Astrocyte (in vitro differentiated cells and primary cell): Measurements from ENCODE around the gene SUPT4H1. TPM values are rescaled to one million over a fixed set of nuclear protein-coding genes. Genes with fewer than 3 reads are reported as not detected.

Experiments
- DNase-seq: peaks from one replicate; pipeline ENCODE4 v3.0.0-alpha.2; 2010; ENCODE audit warnings: low read depth
- FAIRE-seq: peaks from 2 replicates; lab custom pipeline; 2011; peaks lifted over from hg19 to GRCh38; lab: Jason Lieb, UNC
- H2AFZ ChIP-seq: 2 replicates; pipeline ENCODE4 v1.6.0; 2012; ENCODE audit warnings: low read depth, low read length, inconsistent platforms
- H3K27ac ChIP-seq: 2 replicates; pipeline ENCODE4 v1.5.1; 2011; ENCODE audit warnings: low read depth, low read length, inconsistent platforms
- H3K27me3 ChIP-seq: 2 replicates; pipeline ENCODE4 v1.6.0; 2011; ENCODE audit warnings: low read length, inconsistent platforms; ENCODE audit not compliant: insufficient read depth
- H3K36me3 ChIP-seq: 2 replicates; pipeline ENCODE4 v1.5.1; 2011; ENCODE audit warnings: low read length, inconsistent platforms; ENCODE audit not compliant: insufficient read depth
- H3K4me1 ChIP-seq: 2 replicates; pipeline ENCODE4 v1.5.1; 2011; ENCODE audit warnings: low read length, inconsistent platforms; ENCODE audit not compliant: insufficient read depth
- H3K4me2 ChIP-seq: 2 replicates; pipeline ENCODE4 v1.6.0; 2012; ENCODE audit warnings: low read length, inconsistent platforms
- H3K4me3 ChIP-seq: 2 replicates; pipeline ENCODE4 v1.5.1; 2011; ENCODE audit warnings: low read depth, mild to moderate bottlenecking, low read length, inconsistent platforms; ENCODE audit not compliant: insufficient read depth
- H3K79me2 ChIP-seq: 2 replicates; pipeline ENCODE4 v1.6.0; 2012; ENCODE audit warnings: mild to moderate bottlenecking, low read length, inconsistent platforms; ENCODE audit not compliant: insufficient read depth
- H3K9ac ChIP-seq: 2 replicates; pipeline ENCODE4 v1.6.0; 2012; ENCODE audit warnings: mild to moderate bottlenecking, low read length, inconsistent platforms
- H3K9me3 ChIP-seq: 2 replicates; pipeline ENCODE4 v1.5.1; 2012; ENCODE audit warnings: low read depth, mild to moderate bottlenecking, low read length, inconsistent platforms; ENCODE audit not compliant: insufficient read depth
- H4K20me1 ChIP-seq: 2 replicates; pipeline ENCODE4 v1.6.0; 2012; ENCODE audit warnings: low read length, inconsistent platforms; ENCODE audit not compliant: insufficient read depth
- H3K27ac Mint-ChIP-seq: one replicate; pipeline ENCODE4 v1.8.0; 2021; ENCODE audit warnings: mild to moderate bottlenecking, mixed read lengths; ENCODE audit not compliant: unreplicated experiment
- H3K27me3 Mint-ChIP-seq: one replicate; pipeline ENCODE4 v1.8.0; 2021; ENCODE audit warnings: low read depth, mixed read lengths; ENCODE audit not compliant: unreplicated experiment
- H3K36me3 Mint-ChIP-seq: one replicate; pipeline ENCODE4 v1.8.0; 2021; ENCODE audit warnings: low read depth, mixed read lengths; ENCODE audit not compliant: unreplicated experiment
- H3K4me1 Mint-ChIP-seq: one replicate; pipeline ENCODE4 v1.8.0; 2021; ENCODE audit warnings: low read depth, mixed read lengths; ENCODE audit not compliant: unreplicated experiment
- H3K4me3 Mint-ChIP-seq: one replicate; pipeline ENCODE4 v1.8.0; 2021; ENCODE audit warnings: mild to moderate bottlenecking, moderate library complexity, mixed read lengths; ENCODE audit not compliant: unreplicated experiment
- H3K9me3 Mint-ChIP-seq: one replicate; pipeline ENCODE4 v1.8.0; 2021; ENCODE audit warnings: mild to moderate bottlenecking, mixed read lengths; ENCODE audit not compliant: unreplicated experiment
- CTCF ChIP-seq: IDR thresholded peaks from 2 replicates; pipeline ENCODE4 v1.5.1; 2011; ENCODE audit warnings: low read depth, mild to moderate bottlenecking, inconsistent platforms, low read length, moderate library complexity; ENCODE audit not compliant: insufficient read depth
- EZH2 ChIP-seq: IDR thresholded peaks from 2 replicates; pipeline ENCODE4 v1.6.1; 2012; ENCODE audit warnings: mild to moderate bottlenecking, low read length, inconsistent platforms; ENCODE audit not compliant: insufficient read depth
- total RNA-seq: library from RNA; stranded (reverse); gene quantifications from 2 replicates; pipeline ENCODE4 v1.2.1, GENCODE V29; 2021

SUPT4H1 gene
- total RNA-seq, 1 donor from 2014 or later = 108 TPM

DNA sequence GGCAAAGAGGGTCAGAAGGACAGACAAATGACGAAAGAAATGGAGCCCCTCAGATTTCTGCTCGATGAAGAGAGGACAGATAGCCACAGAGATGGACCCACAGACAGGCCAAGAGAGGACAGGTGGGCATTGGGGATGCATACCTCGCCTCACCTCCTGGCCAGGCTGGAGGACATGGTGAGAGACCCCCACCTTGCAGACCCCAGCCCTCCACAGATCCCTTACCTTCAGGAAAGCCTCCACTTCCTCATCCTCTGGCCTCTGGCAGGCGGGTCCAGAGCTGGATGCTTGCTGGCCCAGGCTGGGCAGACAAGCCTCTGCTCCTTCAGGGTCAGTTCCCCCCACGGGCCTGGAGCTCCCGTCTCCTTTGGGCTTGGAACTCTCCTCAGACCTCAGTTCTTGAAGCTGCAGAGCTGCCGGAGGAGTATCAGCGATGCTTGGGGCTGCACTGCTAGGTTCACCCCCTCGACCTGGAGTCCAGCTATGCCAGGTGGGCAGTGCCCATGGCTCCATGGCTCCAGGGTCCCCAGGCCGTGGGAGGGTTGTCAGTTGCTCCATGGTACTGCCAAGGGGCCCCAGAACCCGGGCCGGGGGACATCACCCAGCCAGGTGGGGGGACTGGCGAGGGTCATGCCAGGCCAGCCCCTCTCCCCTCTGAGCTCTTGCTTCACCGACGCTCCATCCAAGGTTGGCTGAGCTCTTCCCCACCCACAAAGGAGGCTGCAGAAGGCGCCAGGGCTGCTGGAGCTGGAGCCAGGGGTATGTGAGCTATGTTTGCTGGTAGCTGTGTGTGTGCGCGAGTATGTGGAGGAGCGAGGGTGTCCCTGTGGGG, 24.4 kb downstream of the SUPT4H1 start:
- H3K9ac ChIP-seq = no peak overlapping the region
- no peak overlapping the region for H3K27ac Mint-ChIP-seq
- H4K20me1 ChIP-seq = no peaks in the 10 kb centered on the region
- FAIRE-seq (no peak), DNase-seq (no peak)
- H3K9me3 Mint-ChIP-seq = no peaks in the 10 kb centered on the region
- peaks cover 3% of the 10 kb centered on the region for H3K4me1 Mint-ChIP-seq
- TF ChIP-seq EZH2 = no peak
- TF ChIP-seq CTCF = no peak
- H2AFZ ChIP-seq = no peak overlapping the region
- peaks cover 32% of the 10 kb centered on the region for H3K27me3 Mint-ChIP-seq
- H3K4me3 ChIP-seq = no peak overlapping the region
- no peak overlapping the region for H3K4me3 Mint-ChIP-seq
- no peaks in the 10 kb centered on the region for H3K9me3 ChIP-seq
- no peaks in the 10 kb centered on the region for H3K36me3 Mint-ChIP-seq
- no peak overlapping the region for H3K27ac ChIP-seq
- no peaks in the 10 kb centered on the region for H3K79me2 ChIP-seq
- peaks cover 18% of the 10 kb centered on the region for H3K4me1 ChIP-seq
- H3K4me2 ChIP-seq = no peak overlapping the region
- H3K36me3 ChIP-seq = no peaks in the 10 kb centered on the region
- peaks cover 18% of the 10 kb centered on the region for H3K27me3 ChIP-seq

- H3K36me3 Mint-ChIP-seq = no peaks in the 10 kb centered on the region
- Histone ChIP-seq H3K27me3 (peaks cover 18% of the 10 kb centered on the region), H3K79me2 (no peaks in the 10 kb centered on the region), H3K9me3 (no peaks in the 10 kb centered on the region), H3K4me3 (no peak overlapping the region), H3K4me1 (peaks cover 18% of the 10 kb centered on the region), H3K9ac (no peak overlapping the region), H3K27ac (no peak overlapping the region), H4K20me1 (no peaks in the 10 kb centered on the region), H2AFZ (no peak overlapping the region), H3K4me2 (no peak overlapping the region), H3K36me3 (no peaks in the 10 kb centered on the region)
- no peak for TF ChIP-seq EZH2
- no peak for TF ChIP-seq CTCF
- FAIRE-seq = no peak
- H3K9me3 Mint-ChIP-seq = no peaks in the 10 kb centered on the region
- peaks cover 39% of the 10 kb centered on the region for H3K27me3 Mint-ChIP-seq
- no peak for DNase-seq
- no peak overlapping the region for H3K4me3 Mint-ChIP-seq
- no peak overlapping the region for H3K27ac Mint-ChIP-seq
- H3K4me1 Mint-ChIP-seq = peaks cover 3% of the 10 kb centered on the region
Measured at GRCh38 chr17:58326609-58327362, 25.2 kb downstream of the SUPT4H1 start.
